K562 (cell line): Measurements from ENCODE around the gene CBX2. TPM values are rescaled to one million over a fixed set of nuclear protein-coding genes. Genes with fewer than 3 reads are reported as not detected.

ENCODE experiments used
- polyA plus RNA-seq, 8 experiments: library from polyadenylated mRNA; depleted of rRNA in 4 of 8; stranded (reverse) in 5 of 8; unstranded in 3 of 8; fragments of >200 nt; fragmentation: Nextera tagmentation in 2 of 8; fragmentation: Illumina TruSeq in 1 of 8; extraction: Ambion mirVana in 2 of 8; extraction: Trizol in 1 of 8; gene quantifications; 2 replicates each; pipeline versions ENCODE4 v1.2.1 to v1.2.3, GENCODE V29; 2011 to 2014; ENCODE audit warnings: inconsistent platforms in 1 of 8, missing spikeins in 1 of 8
- total RNA-seq, 7 experiments: library from RNA; depleted of rRNA in 6 of 7; stranded (reverse); fragments of >200 nt in 6 of 7; fragmentation: Illumina TruSeq in 2 of 7; extraction: Trizol in 2 of 7; gene quantifications; 2 replicates each; pipeline versions ENCODE4 v1.2.1 to v1.2.3, GENCODE V29; 2011 to 2021; ENCODE audit warnings: low replicate concordance in 1 of 7
- TF ChIP-seq, protein P1 (sequence below), 2 experiments: IDR thresholded peaks; 2 replicates each; pipeline ENCODE4 v1.6.1; 2012; ENCODE audit warnings: improper control_type of control experiment in 2 of 2, low read depth in 2 of 2, low read length in 2 of 2, borderline replicate concordance in 1 of 2
- TF ChIP-seq, protein P2 (sequence below): IDR thresholded peaks from 3 replicates; pipeline ENCODE4 v1.6.1; 2011; ENCODE audit warnings: borderline replicate concordance, mild to moderate bottlenecking; ENCODE audit not compliant: insufficient read length, insufficient read depth

Gene CBX2
- total and polyA plus RNA-seq, 9 of the 15 experiments (the other 6 are each of a cell fraction or from before 2014, with no cell fraction given): 0.66 to 26.9 (median 13.9) TPM

DNA sequence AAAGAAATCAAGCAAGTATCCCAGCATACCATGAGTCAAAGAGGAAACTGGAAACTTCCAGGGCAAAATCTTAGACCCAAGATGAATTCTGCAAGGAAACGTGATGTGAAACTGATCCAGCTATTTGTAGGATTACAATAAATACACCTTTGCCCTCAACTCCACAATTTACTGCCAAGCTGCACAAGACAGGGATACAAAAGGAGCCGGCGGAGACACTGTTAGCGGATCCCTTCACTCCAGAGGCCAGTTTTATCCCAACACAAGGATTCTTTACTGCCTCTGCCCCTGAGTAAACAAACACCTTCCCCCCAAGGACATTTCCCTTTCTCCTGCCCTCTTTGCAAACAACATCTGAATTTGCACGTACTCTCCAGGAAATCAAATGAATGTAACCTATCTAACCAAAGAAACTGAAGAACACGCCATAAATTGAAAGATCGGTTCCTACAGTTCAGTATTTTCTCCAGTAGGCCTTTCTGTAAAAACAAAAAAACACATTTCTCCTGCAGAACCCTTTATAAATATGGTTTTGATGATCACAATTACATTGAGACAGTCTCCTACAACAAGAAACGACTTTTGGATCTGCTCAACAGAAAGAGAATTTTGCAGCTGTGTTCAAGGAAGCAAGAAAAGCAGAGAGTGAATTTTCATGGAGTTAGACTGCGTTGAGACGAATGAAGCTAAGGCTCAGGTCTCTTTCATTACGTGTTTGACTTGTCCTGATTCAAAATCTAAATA lies 1.4 kb upstream of the CBX2 start (continued):
- TF ChIP-seq, protein P1, sequence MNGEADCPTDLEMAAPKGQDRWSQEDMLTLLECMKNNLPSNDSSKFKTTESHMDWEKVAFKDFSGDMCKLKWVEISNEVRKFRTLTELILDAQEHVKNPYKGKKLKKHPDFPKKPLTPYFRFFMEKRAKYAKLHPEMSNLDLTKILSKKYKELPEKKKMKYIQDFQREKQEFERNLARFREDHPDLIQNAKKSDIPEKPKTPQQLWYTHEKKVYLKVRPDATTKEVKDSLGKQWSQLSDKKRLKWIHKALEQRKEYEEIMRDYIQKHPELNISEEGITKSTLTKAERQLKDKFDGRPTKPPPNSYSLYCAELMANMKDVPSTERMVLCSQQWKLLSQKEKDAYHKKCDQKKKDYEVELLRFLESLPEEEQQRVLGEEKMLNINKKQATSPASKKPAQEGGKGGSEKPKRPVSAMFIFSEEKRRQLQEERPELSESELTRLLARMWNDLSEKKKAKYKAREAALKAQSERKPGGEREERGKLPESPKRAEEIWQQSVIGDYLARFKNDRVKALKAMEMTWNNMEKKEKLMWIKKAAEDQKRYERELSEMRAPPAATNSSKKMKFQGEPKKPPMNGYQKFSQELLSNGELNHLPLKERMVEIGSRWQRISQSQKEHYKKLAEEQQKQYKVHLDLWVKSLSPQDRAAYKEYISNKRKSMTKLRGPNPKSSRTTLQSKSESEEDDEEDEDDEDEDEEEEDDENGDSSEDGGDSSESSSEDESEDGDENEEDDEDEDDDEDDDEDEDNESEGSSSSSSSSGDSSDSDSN (IDR thresholded peaks at IDR 0.05; ENCODE audit: borderline replicate concordance in 1 of 2, low read depth in 2 of 2, low read length in 2 of 2): no peak
- TF ChIP-seq, protein P2, sequence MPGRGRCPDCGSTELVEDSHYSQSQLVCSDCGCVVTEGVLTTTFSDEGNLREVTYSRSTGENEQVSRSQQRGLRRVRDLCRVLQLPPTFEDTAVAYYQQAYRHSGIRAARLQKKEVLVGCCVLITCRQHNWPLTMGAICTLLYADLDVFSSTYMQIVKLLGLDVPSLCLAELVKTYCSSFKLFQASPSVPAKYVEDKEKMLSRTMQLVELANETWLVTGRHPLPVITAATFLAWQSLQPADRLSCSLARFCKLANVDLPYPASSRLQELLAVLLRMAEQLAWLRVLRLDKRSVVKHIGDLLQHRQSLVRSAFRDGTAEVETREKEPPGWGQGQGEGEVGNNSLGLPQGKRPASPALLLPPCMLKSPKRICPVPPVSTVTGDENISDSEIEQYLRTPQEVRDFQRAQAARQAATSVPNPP: no peak
